Karpas-422 (cell line): ENCODE results near the gene GADD45B. TPM values are rescaled to one million over a fixed set of nuclear protein-coding genes. Genes with fewer than 3 reads are reported as not detected.
A peak's percentile ranks its signal among the peaks of the same experiment; 100 is the strongest.

Experiments used
- DNase-seq: peaks from one replicate; pipeline ENCODE4 v3.0.0-alpha.2; 2015
- H2AFZ ChIP-seq: fragments of 200-600 bp; sonication (generic); 2 replicates; pipeline ENCODE4 v1.6.1; 2014; ENCODE audit warnings: antibody characterized with exemption, low read length, mixed read lengths
- H3K27ac ChIP-seq: fragments of 200-600 bp; sonication (generic); 2 replicates; pipeline ENCODE4 v1.5.1; 2014; ENCODE audit warnings: mild to moderate bottlenecking, low read length, moderate library complexity
- H3K27me3 ChIP-seq: fragments of 200-600 bp; sonication (generic); 2 replicates; pipeline ENCODE4 v1.6.1; 2014; ENCODE audit warnings: low read length, mixed read lengths
- H3K36me3 ChIP-seq: fragments of 200-600 bp; sonication (generic); 2 replicates; pipeline ENCODE4 v1.6.1; 2014; ENCODE audit warnings: low read length, mixed read lengths; ENCODE audit not compliant: insufficient read depth
- H3K4me1 ChIP-seq: fragments of 200-600 bp; sonication (generic); 2 replicates; pipeline ENCODE4 v1.6.1; 2014; ENCODE audit warnings: mild to moderate bottlenecking, low read length, mixed read lengths
- H3K4me2 ChIP-seq: fragments of 200-600 bp; sonication (generic); 2 replicates; pipeline ENCODE4 v1.6.1; 2014; ENCODE audit warnings: low read length, low read depth, mild to moderate bottlenecking; ENCODE audit not compliant: poor library complexity, severe bottlenecking
- H3K4me3 ChIP-seq: fragments of 200-600 bp; sonication (generic); 2 replicates; pipeline ENCODE4 v1.5.1; 2014; ENCODE audit warnings: mild to moderate bottlenecking, antibody characterized with exemption, low read length, mixed read lengths
- H3K79me2 ChIP-seq: fragments of 200-600 bp; sonication (generic); 2 replicates; pipeline ENCODE4 v1.6.1; 2014; ENCODE audit warnings: mild to moderate bottlenecking, low read length, mixed read lengths
- H3K9ac ChIP-seq: fragments of 200-600 bp; sonication (generic); 2 replicates; pipeline ENCODE4 v1.6.0; 2014; ENCODE audit warnings: low read length
- H3K9me2 ChIP-seq: fragments of 200-600 bp; sonication (generic), shearing (Covaris generic); replicated peaks from 2 replicates; pipeline ENCODE4 v1.6.0; 2014; ENCODE audit warnings: mild to moderate bottlenecking, low read length, moderate library complexity; ENCODE audit not compliant: insufficient read depth
- H3K9me3 ChIP-seq: fragments of 300-700, 200-600 bp; sonication (generic); 2 replicates; pipeline ENCODE4 v1.6.1; 2014; ENCODE audit warnings: low read length, mixed read lengths
- H4K20me1 ChIP-seq: fragments of 200-600 bp; sonication (generic); 2 replicates; pipeline ENCODE4 v1.6.1; 2014; ENCODE audit warnings: mild to moderate bottlenecking, antibody characterized with exemption, low read length, low read depth; ENCODE audit not compliant: insufficient read depth
- total RNA-seq: library from RNA; depleted of rRNA; stranded (reverse); fragments of >200 nt; shearing (Covaris generic); gene quantifications from 2 replicates; pipeline ENCODE4 v1.2.3, GENCODE V29; 2014; ENCODE audit warnings: low replicate concordance

The GADD45B gene
- total RNA-seq, 1 experiment from 2014 or later, result 8.6 TPM

- Histone ChIP-seq H3K36me3 (no peaks in the 10 kb centered on the region), H4K20me1 (no peaks in the 10 kb centered on the region), H3K27ac (no peak overlapping the region), H3K27me3 (no peaks in the 10 kb centered on the region; the same call in 1 of the 2 replicates), H2AFZ (no peak overlapping the region), H3K4me1 (peaks cover 27% of the 10 kb centered on the region), H3K9ac (no peak overlapping the region), H3K9me3 (no peaks in the 10 kb centered on the region), H3K4me3 (no peak overlapping the region), H3K9me2 (no peaks in the 10 kb centered on the region), H3K4me2 (no peak overlapping the region), H3K79me2 (no peaks in the 10 kb centered on the region)
- peak; percentile 49 for DNase-seq
Measured at GRCh38 chr19:2484178-2484937, 8.4 kb downstream of the GADD45B start.

GRCh38 chr19:2485428-2485827, 9.5 kb downstream of the GADD45B start:
- H3K4me1 ChIP-seq, result peaks cover 32% of the 10 kb centered on the region
- H2AFZ ChIP-seq, result no peak overlapping the region
- H4K20me1 ChIP-seq, result no peaks in the 10 kb centered on the region
- no peaks in the 10 kb centered on the region for H3K9me2 ChIP-seq
- no peak overlapping the region for H3K9ac ChIP-seq
- no peak overlapping the region for H3K27ac ChIP-seq
- no peak overlapping the region for H3K4me2 ChIP-seq
- H3K36me3 ChIP-seq, result no peaks in the 10 kb centered on the region
- no peaks in the 10 kb centered on the region for H3K79me2 ChIP-seq
- no peak overlapping the region for H3K4me3 ChIP-seq
- H3K9me3 ChIP-seq, result no peaks in the 10 kb centered on the region
- peaks cover 4% of the 10 kb centered on the region; the same call in 1 of the 2 replicates for H3K27me3 ChIP-seq
- peak; percentile 29 for DNase-seq

- Histone ChIP-seq H2AFZ (no peak overlapping the region), H3K9me2 (no peaks in the 10 kb centered on the region), H3K9me3 (no peaks in the 10 kb centered on the region), H3K27ac (no peak overlapping the region), H3K36me3 (no peaks in the 10 kb centered on the region), H3K27me3 (peaks cover 4% of the 10 kb centered on the region; the same call in 1 of the 2 replicates), H3K9ac (no peak overlapping the region), H3K4me1 (peaks cover 47% of the 10 kb centered on the region), H4K20me1 (no peaks in the 10 kb centered on the region), H3K4me2 (no peak overlapping the region), H3K4me3 (no peak overlapping the region), H3K79me2 (no peaks in the 10 kb centered on the region)
- peak; percentile 27 for DNase-seq
Measured at GRCh38 chr19:2487090-2487489, 11.2 kb downstream of the GADD45B start.

GRCh38 chr19:2487842-2488241, 11.9 kb downstream of the GADD45B start:
- no peak overlapping the region for H3K9ac ChIP-seq
- no peaks in the 10 kb centered on the region for H3K9me3 ChIP-seq
- H4K20me1 ChIP-seq, result no peaks in the 10 kb centered on the region
- peaks cover 4% of the 10 kb centered on the region; the same call in 1 of the 2 replicates for H3K27me3 ChIP-seq
- H3K27ac ChIP-seq, result no peak overlapping the region
- no peak overlapping the region for H3K4me3 ChIP-seq
- no peak overlapping the region for H2AFZ ChIP-seq
- H3K9me2 ChIP-seq, result no peaks in the 10 kb centered on the region
- no peaks in the 10 kb centered on the region for H3K79me2 ChIP-seq
- DNase-seq, result peak; percentile 46
- no peaks in the 10 kb centered on the region for H3K36me3 ChIP-seq
- no peak overlapping the region for H3K4me2 ChIP-seq
- peaks cover 49% of the 10 kb centered on the region for H3K4me1 ChIP-seq

- no peaks in the 10 kb centered on the region for H3K79me2 ChIP-seq
- H2AFZ ChIP-seq, result no peak overlapping the region
- peak; percentile 40 for DNase-seq
- no peak overlapping the region for H3K4me3 ChIP-seq
- peaks cover 53% of the 10 kb centered on the region for H3K4me1 ChIP-seq
- no peak overlapping the region for H3K9ac ChIP-seq
- no peaks in the 10 kb centered on the region for H4K20me1 ChIP-seq
- H3K9me3 ChIP-seq, result no peaks in the 10 kb centered on the region
- no peaks in the 10 kb centered on the region for H3K36me3 ChIP-seq
- H3K9me2 ChIP-seq, result no peaks in the 10 kb centered on the region
- no peak overlapping the region for H3K4me2 ChIP-seq
- no peak overlapping the region for H3K27ac ChIP-seq
- peaks cover 4% of the 10 kb centered on the region; the same call in 1 of the 2 replicates for H3K27me3 ChIP-seq
Measured at GRCh38 chr19:2488405-2488941, 12.5 kb downstream of the GADD45B start.

- H4K20me1 ChIP-seq, result no peaks in the 10 kb centered on the region
- H3K27ac ChIP-seq, result no peak overlapping the region
- H3K9me2 ChIP-seq, result no peaks in the 10 kb centered on the region
- H3K4me1 ChIP-seq, result peaks cover 55% of the 10 kb centered on the region
- no peaks in the 10 kb centered on the region for H3K79me2 ChIP-seq
- H3K9ac ChIP-seq, result no peak overlapping the region
- peak overlapping the region; percentile 47 for H3K4me2 ChIP-seq
- H2AFZ ChIP-seq, result no peak overlapping the region
- H3K36me3 ChIP-seq, result no peaks in the 10 kb centered on the region
- no peaks in the 10 kb centered on the region for H3K9me3 ChIP-seq
- H3K4me3 ChIP-seq, result no peak overlapping the region
- peaks cover 4% of the 10 kb centered on the region; the same call in 1 of the 2 replicates for H3K27me3 ChIP-seq
- DNase-seq, result peak; percentile 80
Measured at GRCh38 chr19:2488942-2489731, 13.2 kb downstream of the GADD45B start.

- Histone ChIP-seq H3K9me2 (no peaks in the 10 kb centered on the region), H3K9ac (peak overlapping the region; percentile 51), H3K36me3 (no peaks in the 10 kb centered on the region), H3K9me3 (no peaks in the 10 kb centered on the region), H4K20me1 (no peaks in the 10 kb centered on the region), H2AFZ (no peak overlapping the region), H3K27ac (peak overlapping the region; percentile 80), H3K79me2 (no peaks in the 10 kb centered on the region), H3K4me3 (peak overlapping the region; percentile 38; the same call in 1 of the 2 replicates), H3K4me1 (peaks cover 61% of the 10 kb centered on the region), H3K27me3 (peaks cover 6% of the 10 kb centered on the region; the same call in 1 of the 2 replicates), H3K4me2 (peak overlapping the region; percentile 58)
- DNase-seq, result peak; percentile 88
Measured at GRCh38 chr19:2490659-2491058, 14.7 kb downstream of the GADD45B start.
